Tibial artery (tissue), 4 donors: ENCODE data around the gene GSG1L.
A peak's percentile ranks its signal among the peaks of the same experiment; 100 is the strongest.
"Not testable (repeated sequence)": the region's sequence is repeated elsewhere in the genome, so short reads cannot be mapped to it uniquely, and the experiment has no call there.

Source experiments
- DNase-seq, 2 donors: peaks; one replicate each; pipeline ENCODE4 v3.0.0-alpha.2; 2019
- H3K27ac ChIP-seq, 2 donors: fragments of 200-600 bp; sonication (generic) in 1 of 2; 1 replicate in 1 of 2; 2 replicates in 1 of 2; pipeline ENCODE4 v1.5.1; 2018 to 2019; ENCODE audit warnings: mild to moderate bottlenecking in 1 of 2
- H3K27me3 ChIP-seq, 2 donors: fragments of 200-600 bp; sonication (generic) in 1 of 2; one replicate each; pipeline versions ENCODE4 v1.5.1 to v1.6.0; 2016 to 2019
- H3K36me3 ChIP-seq, 3 donors: fragments of 200-600 bp; sonication (generic) in 2 of 3; one replicate each; pipeline ENCODE4 v1.5.1; 2016 to 2019; ENCODE audit warnings: mild to moderate bottlenecking in 2 of 3
- H3K4me1 ChIP-seq, 4 donors: fragments of 200-600 bp; sonication (generic) in 2 of 4; 1 replicate in 3 of 4; 2 replicates in 1 of 4; pipeline ENCODE4 v1.5.1; 2016 to 2019
- H3K4me3 ChIP-seq, 2 donors: fragments of 200-600 bp; sonication (generic) in 1 of 2; 1 replicate in 1 of 2; 2 replicates in 1 of 2; pipeline ENCODE4 v1.5.1; 2018 to 2019; ENCODE audit warnings: mild to moderate bottlenecking in 2 of 2
- H3K9me3 ChIP-seq, 3 donors: fragments of 200-600 bp; sonication (generic) in 1 of 3; one replicate each; pipeline ENCODE4 v1.5.1; 2016 to 2019
- intact Hi-C: fragments of 100-400 bp; cut with DNase I; formaldehyde crosslinking; loops from one replicate; pipeline ENCODE4 v1.15.0; 2023; ENCODE audit warnings: low total_unique reads
- TF ChIP-seq, protein P1 (sequence below), 2 experiments: fragments of 200-600 bp in 1 of 2; fragments of 450-650 bp in 1 of 2; IDR thresholded peaks; one replicate each; pipeline ENCODE4 v1.5.1; 2017 to 2019; ENCODE audit warnings: antibody characterized with exemption in 2 of 2, mild to moderate bottlenecking in 1 of 2, moderate library complexity in 1 of 2

GSG1L gene

DNA sequence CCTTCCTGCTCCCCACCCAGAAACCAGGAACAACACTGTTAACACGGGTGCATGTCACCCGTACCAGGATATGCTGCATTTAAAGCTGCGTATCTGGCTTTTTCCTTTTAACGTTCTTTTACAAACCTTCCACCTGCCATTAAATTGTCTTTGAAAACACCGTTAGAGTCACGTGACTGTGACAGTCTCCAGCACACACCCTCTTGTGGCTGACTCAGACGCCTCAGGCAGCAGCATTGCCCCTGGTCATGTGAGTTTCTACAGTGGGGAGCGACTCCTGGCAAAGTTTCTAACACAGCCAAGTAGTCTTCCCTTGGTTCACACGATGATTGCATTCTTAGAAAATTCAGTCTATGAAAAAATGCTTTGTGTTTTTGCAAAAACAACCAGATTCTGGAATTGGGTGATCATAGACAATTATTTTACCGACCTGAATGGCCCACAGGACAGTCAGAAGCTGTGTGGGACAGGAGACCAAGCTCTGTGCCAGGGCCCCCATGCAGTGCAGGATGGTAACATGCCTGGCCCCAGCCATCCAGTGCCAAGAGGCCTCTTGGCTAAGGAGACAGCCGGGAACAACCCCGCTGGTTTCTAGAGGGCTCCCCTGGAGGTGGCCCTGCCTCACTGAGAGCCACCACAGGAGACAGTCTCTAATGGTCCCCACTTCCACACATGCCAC is 314.5 kb downstream of the GSG1L start:
- peaks cover 0 to 8% (median 3%) of the 10 kb centered on the region in 4 donors for H3K4me1 ChIP-seq
- intact Hi-C loops, result no loop called here
- TF ChIP-seq, protein P1, sequence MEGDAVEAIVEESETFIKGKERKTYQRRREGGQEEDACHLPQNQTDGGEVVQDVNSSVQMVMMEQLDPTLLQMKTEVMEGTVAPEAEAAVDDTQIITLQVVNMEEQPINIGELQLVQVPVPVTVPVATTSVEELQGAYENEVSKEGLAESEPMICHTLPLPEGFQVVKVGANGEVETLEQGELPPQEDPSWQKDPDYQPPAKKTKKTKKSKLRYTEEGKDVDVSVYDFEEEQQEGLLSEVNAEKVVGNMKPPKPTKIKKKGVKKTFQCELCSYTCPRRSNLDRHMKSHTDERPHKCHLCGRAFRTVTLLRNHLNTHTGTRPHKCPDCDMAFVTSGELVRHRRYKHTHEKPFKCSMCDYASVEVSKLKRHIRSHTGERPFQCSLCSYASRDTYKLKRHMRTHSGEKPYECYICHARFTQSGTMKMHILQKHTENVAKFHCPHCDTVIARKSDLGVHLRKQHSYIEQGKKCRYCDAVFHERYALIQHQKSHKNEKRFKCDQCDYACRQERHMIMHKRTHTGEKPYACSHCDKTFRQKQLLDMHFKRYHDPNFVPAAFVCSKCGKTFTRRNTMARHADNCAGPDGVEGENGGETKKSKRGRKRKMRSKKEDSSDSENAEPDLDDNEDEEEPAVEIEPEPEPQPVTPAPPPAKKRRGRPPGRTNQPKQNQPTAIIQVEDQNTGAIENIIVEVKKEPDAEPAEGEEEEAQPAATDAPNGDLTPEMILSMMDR (IDR thresholded peaks at IDR 0.05), result no peak
- peaks cover 0 to 23% (median 18%) of the 10 kb centered on the region in 3 donors for H3K36me3 ChIP-seq
- no peaks in the 10 kb centered on the region for H3K27me3 ChIP-seq
- no peaks in the 10 kb centered on the region for H3K9me3 ChIP-seq
- DNase-seq, result peak in 1 of 2 donors; percentile 33
- H3K27ac ChIP-seq, result no peak overlapping the region
- no peak overlapping the region for H3K4me3 ChIP-seq

DNA sequence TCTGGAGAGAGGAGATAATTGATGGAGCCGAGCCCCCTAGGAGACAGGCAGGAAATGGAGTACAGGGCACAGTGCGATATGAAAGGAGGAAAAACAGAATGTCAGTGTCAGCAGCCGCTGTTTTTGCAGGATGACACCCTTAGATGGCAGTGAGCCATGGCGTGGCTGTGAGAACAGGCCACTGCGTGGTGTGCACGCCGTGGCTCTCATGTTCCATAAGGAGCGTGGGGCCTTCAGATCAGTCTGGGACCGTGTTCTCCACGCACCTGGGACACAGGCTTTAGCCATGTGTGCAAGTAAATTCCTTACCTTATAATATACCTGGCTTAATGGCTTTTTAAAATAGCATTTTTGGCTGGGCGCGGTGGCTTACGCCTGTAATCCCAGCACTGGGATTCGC is 315.6 kb downstream of the GSG1L start:
- peaks cover 0 to 11% (median 0%) of the 10 kb centered on the region in 4 donors for H3K4me1 ChIP-seq
- H3K36me3 ChIP-seq, result peaks cover 0 to 23% (median 18%) of the 10 kb centered on the region in 3 donors
- H3K27ac ChIP-seq, result no peak overlapping the region
- TF ChIP-seq, protein P1 (IDR thresholded peaks at IDR 0.05), result no peak
- DNase-seq, result no peak
- H3K27me3 ChIP-seq, result no peaks in the 10 kb centered on the region
- no peak overlapping the region for H3K4me3 ChIP-seq
- H3K9me3 ChIP-seq, result no peaks in the 10 kb centered on the region
- intact Hi-C loops, result no loop called here

GRCh38 chr16:27746076-27746855 is 317.2 kb downstream of the GSG1L start:
- no peak overlapping the region for H3K27ac ChIP-seq
- intact Hi-C loops, result no loop called here

GRCh38 chr16:27745348-27745747 is 318.2 kb downstream of the GSG1L start:
- H3K4me3 ChIP-seq, result no peak overlapping the region
- TF ChIP-seq, protein P1 (IDR thresholded peaks at IDR 0.05), result no peak
- H3K27me3 ChIP-seq, result no peaks in the 10 kb centered on the region
- no peaks in the 10 kb centered on the region for H3K9me3 ChIP-seq
- intact Hi-C loops, result no loop called here
- peaks cover 0 to 8% (median 0%) of the 10 kb centered on the region in 4 donors for H3K4me1 ChIP-seq
- no peak overlapping the region for H3K27ac ChIP-seq
- no peak for DNase-seq
- H3K36me3 ChIP-seq, result peaks cover under 1 to 33% (median 17%) of the 10 kb centered on the region in 3 donors

More at GRCh38 chr16:27746076-27746855, 317.2 kb downstream of the GSG1L start:
- H3K36me3 ChIP-seq, result peaks cover 0 to 28% (median 10%) of the 10 kb centered on the region in 3 donors
- DNase-seq, result no peak
- peaks cover 0 to 8% (median 0%) of the 10 kb centered on the region in 4 donors for H3K4me1 ChIP-seq
- H3K9me3 ChIP-seq, result no peaks in the 10 kb centered on the region
- TF ChIP-seq, protein P1 (IDR thresholded peaks at IDR 0.05), result no peak
- no peak overlapping the region for H3K4me3 ChIP-seq
- H3K27me3 ChIP-seq, result no peaks in the 10 kb centered on the region

- Histone ChIP-seq H3K4me1 (peaks cover 0 to 8% (median 0%) of the 10 kb centered on the region in 4 donors), H3K27ac (no peak overlapping the region), H3K4me3 (no peak overlapping the region), H3K9me3 (no peaks in the 10 kb centered on the region), H3K36me3 (peaks cover 4 to 29% (median 12%) of the 10 kb centered on the region in 3 donors), H3K27me3 (no peaks in the 10 kb centered on the region)
- intact Hi-C loops, result no loop called here
- TF ChIP-seq, protein P1 (IDR thresholded peaks at IDR 0.05), result no peak
- DNase-seq, result no peak
Observed at GRCh38 chr16:27743963-27744362, 319.6 kb downstream of the GSG1L start.

GRCh38 chr16:27743001-27743400 is 320.5 kb downstream of the GSG1L start:
- peaks cover 4 to 29% (median 12%) of the 10 kb centered on the region in 3 donors for H3K36me3 ChIP-seq
- H3K4me3 ChIP-seq, H3K27me3 ChIP-seq, H3K27ac ChIP-seq, intact Hi-C loops, H3K4me1 ChIP-seq, H3K9me3 ChIP-seq, DNase-seq: not testable (repeated sequence)
